GM23248 (cell line): Measurements from ENCODE around the gene TRPC6. TPM values are rescaled to one million over a fixed set of nuclear protein-coding genes. Genes with fewer than 3 reads are reported as not detected.

Source experiments
- DNase-seq: peaks from one replicate; pipeline ENCODE4 v3.0.0-alpha.2; 2015
- H2AFZ ChIP-seq: fragments of 200-600 bp; sonication (generic); 2 replicates; pipeline ENCODE4 v1.6.1; 2016; ENCODE audit warnings: antibody characterized with exemption
- H3F3A ChIP-seq: fragments of 200-600 bp; sonication (generic); 2 replicates; pipeline ENCODE4 v1.6.1; 2016; ENCODE audit warnings: mild to moderate bottlenecking, antibody characterized with exemption, mixed run types; ENCODE audit not compliant: insufficient read depth
- H3K27ac ChIP-seq: fragments of 200-600 bp; sonication (generic); 2 replicates; pipeline ENCODE4 v1.5.1; 2016; ENCODE audit warnings: mild to moderate bottlenecking
- H3K27me3 ChIP-seq: fragments of 200-600 bp; sonication (generic); replicated peaks from 2 replicates; pipeline ENCODE4 v1.6.1; 2016; ENCODE audit warnings: mild to moderate bottlenecking; ENCODE audit not compliant: insufficient read depth
- H3K36me3 ChIP-seq: fragments of 200-600 bp; sonication (generic); 2 replicates; pipeline ENCODE4 v1.6.1; 2016; ENCODE audit warnings: low read depth, mild to moderate bottlenecking
- H3K4me1 ChIP-seq: fragments of 200-600 bp; sonication (generic); 2 replicates; pipeline ENCODE4 v1.6.1; 2016; ENCODE audit warnings: mild to moderate bottlenecking; ENCODE audit not compliant: insufficient read depth
- H3K4me2 ChIP-seq: fragments of 200-600 bp; sonication (generic); one replicate; pipeline ENCODE4 v1.6.1; 2016; ENCODE audit warnings: mild to moderate bottlenecking; ENCODE audit not compliant: unreplicated experiment
- H3K4me3 ChIP-seq: fragments of 200-600 bp; sonication (generic); 2 replicates; pipeline ENCODE4 v1.5.1; 2016; ENCODE audit warnings: mild to moderate bottlenecking
- H3K79me2 ChIP-seq: fragments of 200-600 bp; sonication (generic); 2 replicates; pipeline ENCODE4 v1.6.1; 2016; ENCODE audit warnings: mild to moderate bottlenecking; ENCODE audit not compliant: insufficient read depth
- H3K9ac ChIP-seq: fragments of 200-600 bp; sonication (generic); 2 replicates; pipeline ENCODE4 v1.6.1; 2016; ENCODE audit warnings: mild to moderate bottlenecking
- H3K9me2 ChIP-seq: fragments of 200-600 bp; sonication (generic); 2 replicates; pipeline ENCODE4 v1.6.1; 2016; ENCODE audit warnings: mixed run types, mild to moderate bottlenecking, moderate library complexity; ENCODE audit not compliant: insufficient read depth
- H3K9me3 ChIP-seq: fragments of 200-600 bp; sonication (generic); one replicate; pipeline ENCODE4 v1.6.1; 2017; ENCODE audit warnings: low read depth
- H4K20me1 ChIP-seq: fragments of 200-600 bp; sonication (generic); 2 replicates; pipeline ENCODE4 v1.6.0; 2016; ENCODE audit not compliant: insufficient read depth
- EZH2 ChIP-seq: fragments of 200-600 bp; sonication (generic); IDR thresholded peaks from 2 replicates; pipeline ENCODE4 v1.6.1; 2018; ENCODE audit warnings: antibody characterized with exemption, mild to moderate bottlenecking; ENCODE audit not compliant: insufficient read depth, poor library complexity, severe bottlenecking
- EZH2phosphoT487 ChIP-seq: fragments of 200-600 bp; sonication (generic); IDR thresholded peaks from 2 replicates; pipeline ENCODE4 v1.6.1; 2018; ENCODE audit warnings: antibody characterized with exemption, moderate library complexity, mild to moderate bottlenecking, low read depth; ENCODE audit not compliant: insufficient read depth
- WGBS, 2 experiments: methylation state at CpG; one replicate each; pipeline ENCODE4 v1.1.6; 2015 to 2017; ENCODE audit warnings: low lambda C conversion rate in 2 of 2, low coverage in 1 of 2; ENCODE audit errors: missing lambda C conversion rate in 2 of 2; 5-methylcytosine and 5-hydroxymethylcytosine counted together
- in situ Hi-C: fragments of 300-500 bp; cut with MboI; formaldehyde crosslinking; loops from 2 replicates; pipeline ENCODE4 v1.15.0; 2020
- microRNA-seq: library from miRNA; unstranded; fragments of <30 nt; microRNA quantifications from one replicate; pipeline ENCODE4, GENCODE V29; 2016; ENCODE audit warnings: borderline number of aligned reads
- polyA plus RNA-seq: library from polyadenylated mRNA; unstranded; fragments of >200 nt; fragmentation: Nextera tagmentation; extraction: Ambion mirVana; gene quantifications from 2 replicates; pipeline ENCODE4 v1.2.1, GENCODE V29; 2016
- small RNA-seq: library from RNA; depleted of rRNA; stranded (forward); fragments of <200 nt; gene quantifications from one replicate; pipeline ENCODE3, GENCODE V24; 2014; ENCODE audit warnings: low read depth, low replicate concordance
- total RNA-seq: library from RNA; depleted of rRNA; stranded (reverse); fragments of >200 nt; shearing (Covaris generic); gene quantifications from 2 replicates; pipeline ENCODE4 v1.2.3, GENCODE V29; 2014

Gene TRPC6
- total and polyA plus RNA-seq, 2 experiments from 2014 or later: 0.11 to 0.16 TPM

GRCh38 chr11:101428918-101429317 lies 154.9 kb downstream of the TRPC6 start:
- peak; percentile 55 for DNase-seq

GRCh38 chr11:101407324-101407723 lies 176.5 kb downstream of the TRPC6 start:
- in situ Hi-C loops: no loop called here

More at GRCh38 chr11:101428918-101429317, 154.9 kb downstream of the TRPC6 start:
- H3K9me3 ChIP-seq: no peaks in the 10 kb centered on the region
- no peaks in the 10 kb centered on the region for H4K20me1 ChIP-seq
- no peak overlapping the region for H3K4me2 ChIP-seq
- no peak overlapping the region for H2AFZ ChIP-seq
- WGBS, 2 experiments: 29 to 53% methylated on average over 1 of the region's 1 CpG
- in situ Hi-C loops: loop anchor here (25.0 kb wide), 1 partner anchor 583 kb away; no protein-coding TSS in a partner anchor
- no peaks in the 10 kb centered on the region for H3K27me3 ChIP-seq
- H3K79me2 ChIP-seq: no peaks in the 10 kb centered on the region
- H3K27ac ChIP-seq: no peak overlapping the region
- no peak overlapping the region for H3K4me3 ChIP-seq
- H3F3A ChIP-seq: no peaks in the 10 kb centered on the region
- H3K36me3 ChIP-seq: no peaks in the 10 kb centered on the region
- no peaks in the 10 kb centered on the region for H3K9me2 ChIP-seq
- no peaks in the 10 kb centered on the region for H3K4me1 ChIP-seq
- no peak for TF ChIP-seq EZH2
- no peak for TF ChIP-seq EZH2phosphoT487
- H3K9ac ChIP-seq: no peak overlapping the region

More at GRCh38 chr11:101407324-101407723, 176.5 kb downstream of the TRPC6 start:
- H2AFZ ChIP-seq: no peak overlapping the region
- WGBS, 2 experiments: 0 to 4% methylated on average over 2 of the region's 2 CpGs
- H3K9me2 ChIP-seq: no peaks in the 10 kb centered on the region
- no peak overlapping the region for H3K27ac ChIP-seq
- H4K20me1 ChIP-seq: no peaks in the 10 kb centered on the region
- no peaks in the 10 kb centered on the region for H3K79me2 ChIP-seq
- no peak overlapping the region for H3K4me2 ChIP-seq
- peaks cover 17% of the 10 kb centered on the region for H3K27me3 ChIP-seq
- DNase-seq: peak; percentile 67
- H3K9ac ChIP-seq: no peak overlapping the region
- H3K9me3 ChIP-seq: no peaks in the 10 kb centered on the region
- no peaks in the 10 kb centered on the region for H3K36me3 ChIP-seq
- TF ChIP-seq EZH2phosphoT487: no peak
- no peak for TF ChIP-seq EZH2
- no peaks in the 10 kb centered on the region for H3F3A ChIP-seq
- no peaks in the 10 kb centered on the region for H3K4me1 ChIP-seq
- H3K4me3 ChIP-seq: no peak overlapping the region

Small RNA genes within 50 kb of the gene (microRNA-seq; reads per million reads assigned to microRNA genes)
- not detected for gene MIR3920

Small RNA genes within 50 kb of the gene (small RNA-seq; reads per million reads assigned to genes)
- not detected for gene MIR3920
